HG02588 (cell line): ENCODE measurements around the gene TTBK2.
"Not testable (repeated sequence)": the region's sequence is repeated elsewhere in the genome, so short reads cannot be mapped to it uniquely, and the experiment has no call there.

Source experiments
- ATAC-seq: cut with Tn5 transposase; IDR thresholded peaks from one replicate; pipeline ENCODE4 v1.9.1; 2021; ENCODE audit warnings: mild to moderate bottlenecking, moderate library complexity; ENCODE audit not compliant: unreplicated experiment

TTBK2 gene

DNA sequence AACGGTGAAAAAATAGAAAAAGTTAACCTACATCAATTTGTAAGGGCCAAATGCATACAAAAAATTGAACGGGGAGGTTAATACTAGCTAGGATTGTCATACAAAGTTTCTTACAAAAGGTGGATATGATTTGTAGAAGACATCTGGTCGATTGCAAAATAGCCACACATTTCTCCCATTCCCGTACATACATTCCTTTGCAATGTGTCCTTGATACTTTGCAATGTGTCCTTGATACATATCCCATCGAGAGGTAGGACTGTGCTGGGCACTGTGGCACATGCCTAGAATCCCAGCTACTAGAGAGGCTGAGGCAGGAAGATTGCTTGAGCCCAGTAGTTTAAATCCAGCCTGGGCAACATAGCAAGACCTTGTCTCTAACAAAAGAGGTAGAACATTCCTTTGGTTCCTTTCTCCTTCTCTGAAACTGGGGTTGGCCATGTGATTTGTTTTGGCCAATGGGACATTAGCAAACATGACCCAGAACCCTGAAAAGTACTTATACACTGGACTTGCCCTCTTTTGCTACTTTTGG is 9.5 kb downstream of the TTBK2 start:
- ATAC-seq = no peak

DNA sequence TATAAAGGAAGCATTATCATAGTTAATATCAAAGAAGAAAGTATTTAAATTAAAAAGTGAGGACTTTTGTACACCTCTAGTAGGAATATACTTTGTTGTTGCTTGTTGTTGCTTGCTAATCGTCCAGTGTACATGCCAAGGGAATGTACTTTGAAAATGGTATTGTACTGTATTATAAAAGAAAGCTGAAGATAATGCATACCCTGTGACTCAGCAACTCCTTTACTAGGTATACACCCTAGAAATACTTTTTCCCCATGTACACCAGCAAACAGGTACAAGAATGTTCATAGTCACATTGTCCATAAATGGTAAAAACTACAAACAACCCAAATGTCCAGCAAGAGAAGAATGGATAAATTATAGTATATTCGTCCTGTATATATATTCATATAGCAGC is 12.0 kb downstream of the TTBK2 start:
- ATAC-seq = no peak

DNA sequence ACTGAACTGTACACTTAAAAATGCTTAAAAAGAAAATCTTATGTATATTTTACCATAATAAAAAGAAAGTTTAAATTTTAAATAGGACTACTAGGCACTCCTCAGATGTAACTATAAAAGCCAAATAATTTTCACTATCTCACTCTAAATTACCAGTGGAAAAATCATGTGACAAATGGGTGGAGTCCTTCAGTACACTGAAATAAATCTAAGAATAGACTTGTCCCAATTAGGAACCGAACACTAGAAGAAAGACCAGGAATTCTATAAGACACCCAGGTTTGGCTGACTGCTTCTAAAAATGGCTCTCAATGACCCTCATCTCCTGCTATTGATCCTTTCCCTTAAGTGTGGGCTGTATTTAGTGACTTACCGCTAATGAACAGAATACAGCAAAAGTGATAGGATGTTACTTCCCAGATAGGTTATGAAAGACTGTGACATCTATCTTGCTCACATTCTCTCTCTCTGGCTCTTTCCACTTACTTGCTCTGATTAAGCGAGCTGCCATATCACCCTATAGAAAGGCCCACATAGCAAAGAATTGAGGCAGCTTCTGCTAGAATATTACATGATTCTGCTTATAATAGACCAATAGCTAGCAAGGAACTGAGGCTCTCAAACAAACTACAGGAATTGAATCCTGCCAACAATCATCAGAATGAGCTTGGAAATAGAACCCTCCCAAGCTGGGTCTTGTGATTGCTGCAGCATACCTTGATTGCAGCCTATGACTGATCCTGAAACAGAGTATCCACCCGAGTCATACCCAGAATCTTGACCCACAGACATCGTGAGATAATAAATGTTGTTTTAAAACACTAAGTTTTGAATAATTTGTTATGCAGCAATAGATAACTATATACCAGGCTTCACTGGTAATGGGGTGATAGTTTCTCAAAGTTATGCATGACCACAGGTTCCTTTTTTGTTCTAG is 16.9 kb downstream of the TTBK2 start:
- no peak for ATAC-seq

DNA sequence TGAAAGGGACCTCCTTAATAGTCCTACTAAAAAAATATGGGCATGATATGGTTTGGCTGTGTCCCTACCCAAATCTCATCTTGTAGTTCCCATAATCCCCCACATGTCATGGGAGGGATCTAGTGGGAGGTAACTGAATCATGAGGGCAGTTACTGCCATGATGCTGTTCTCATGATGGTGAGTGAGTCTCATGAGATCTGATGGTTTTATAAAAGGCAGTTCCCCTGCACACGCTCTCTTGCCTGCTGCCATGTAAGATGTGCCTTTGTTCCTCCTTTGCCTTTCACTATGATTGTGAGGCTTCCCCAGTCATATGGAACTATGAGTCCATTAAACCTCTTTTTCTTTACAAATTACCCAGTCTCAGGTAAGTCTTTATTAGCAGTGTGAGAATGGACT is 26.7 kb downstream of the TTBK2 start:
- not testable (repeated sequence) for ATAC-seq

DNA sequence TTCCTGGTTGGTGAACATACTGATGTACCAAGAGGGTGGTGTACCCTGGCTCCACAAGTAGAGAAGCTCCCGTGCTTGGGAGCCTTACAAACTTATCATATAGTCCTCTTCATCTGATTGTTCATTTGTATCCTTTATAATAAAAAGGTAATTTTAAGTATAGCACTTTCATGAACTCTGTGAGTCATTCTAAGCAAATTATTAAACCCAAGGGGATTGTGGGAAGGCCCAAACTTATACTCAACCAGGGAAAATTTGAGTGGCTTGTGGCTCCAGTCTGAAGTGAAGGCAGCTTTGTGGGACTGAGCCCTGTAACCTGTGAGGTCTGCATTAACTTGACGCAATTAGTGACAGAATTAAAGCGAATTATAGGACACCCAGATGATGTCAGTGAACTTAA is 29.0 kb downstream of the TTBK2 start:
- ATAC-seq = no peak

DNA sequence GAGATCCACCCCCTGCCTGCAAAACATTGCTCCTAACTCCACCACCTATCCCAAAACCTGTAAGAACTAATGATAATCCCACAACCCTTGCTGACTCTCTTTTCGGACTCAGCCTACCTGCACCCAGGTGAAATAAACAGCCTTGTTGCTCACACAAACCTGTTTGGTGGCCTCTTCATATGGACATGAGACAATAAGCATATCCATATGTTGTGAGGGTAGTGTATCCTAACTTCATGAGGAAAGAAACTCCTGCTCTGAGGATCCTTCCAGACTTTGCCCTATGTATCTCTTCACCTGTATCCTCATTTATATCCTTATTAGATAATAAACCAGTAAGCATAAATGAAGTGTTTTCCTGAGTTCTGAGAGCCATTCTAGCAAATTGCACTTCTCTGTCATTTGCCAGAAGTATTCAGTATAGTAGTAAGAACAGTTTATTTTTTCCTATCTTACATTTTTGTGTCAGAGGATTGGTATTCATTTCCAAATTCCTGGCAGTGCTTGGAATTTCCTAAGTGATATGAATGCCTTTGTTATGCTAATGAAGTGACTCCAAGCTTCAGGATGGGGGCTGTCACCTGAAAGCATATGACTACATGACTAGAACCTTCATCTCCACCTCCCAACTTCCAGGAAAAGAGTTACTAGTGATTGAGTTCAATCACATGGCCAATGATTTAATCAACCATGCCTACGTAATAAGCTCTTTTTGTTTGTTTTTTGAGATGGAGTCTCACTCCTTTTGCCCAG is 30.2 kb downstream of the TTBK2 start:
- no peak for ATAC-seq

DNA sequence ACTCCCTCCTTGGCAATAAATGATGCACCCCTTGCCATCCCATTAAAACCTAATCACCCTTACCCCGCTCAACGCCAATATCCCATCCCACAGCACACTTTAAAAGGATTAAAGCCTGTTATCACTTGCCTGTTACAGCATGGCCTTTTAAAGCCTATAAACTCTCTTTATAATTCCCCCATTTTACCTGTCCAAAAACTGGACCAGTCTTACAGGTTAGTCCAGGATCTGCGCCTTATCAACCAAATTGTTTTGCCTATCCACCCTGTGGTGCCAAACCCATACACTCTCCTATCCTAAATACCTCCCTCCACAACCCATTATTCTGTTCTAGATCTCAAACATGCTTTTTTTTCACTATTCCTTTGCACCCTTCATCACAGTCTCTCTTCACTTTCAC is 33.2 kb downstream of the TTBK2 start:
- ATAC-seq = not testable (repeated sequence)

DNA sequence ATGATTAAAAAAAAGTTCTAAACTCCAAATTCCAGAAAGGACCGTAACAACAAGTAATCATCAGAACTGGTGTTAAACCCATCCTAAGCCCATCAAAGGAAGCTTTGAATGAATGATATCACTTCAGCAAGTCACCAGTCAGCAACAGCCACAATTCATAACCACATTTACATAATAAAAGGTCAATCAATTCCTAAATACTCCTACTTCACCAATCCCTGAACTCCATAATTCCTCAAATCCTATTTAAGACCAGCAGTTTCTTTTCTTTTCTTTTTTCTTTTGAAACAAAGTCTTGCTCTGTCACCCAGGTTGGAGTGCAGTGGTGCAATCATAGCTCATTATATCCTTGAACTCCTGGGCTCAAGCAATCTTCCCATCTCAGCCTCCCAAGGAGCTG is 40.5 kb downstream of the TTBK2 start:
- no peak for ATAC-seq

DNA sequence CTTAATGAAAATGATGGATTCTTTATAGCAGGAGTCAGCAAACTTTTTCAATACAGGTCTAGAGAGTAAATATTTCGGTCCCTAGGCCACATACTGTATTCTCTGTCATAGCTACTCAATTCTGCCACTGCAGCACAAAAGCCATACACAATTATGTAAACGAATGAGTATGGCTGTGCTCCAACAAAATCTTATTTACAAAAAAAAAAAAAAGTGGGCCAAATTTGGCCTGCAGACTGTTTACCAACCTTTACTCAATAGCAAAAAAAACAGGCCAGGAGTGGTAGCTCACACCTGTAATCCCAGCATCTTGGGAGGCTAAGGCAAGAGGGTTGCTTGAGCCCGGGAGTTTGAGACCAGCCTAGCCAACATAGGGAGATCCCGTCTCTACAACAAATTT is 41.1 kb downstream of the TTBK2 start:
- no peak for ATAC-seq

DNA sequence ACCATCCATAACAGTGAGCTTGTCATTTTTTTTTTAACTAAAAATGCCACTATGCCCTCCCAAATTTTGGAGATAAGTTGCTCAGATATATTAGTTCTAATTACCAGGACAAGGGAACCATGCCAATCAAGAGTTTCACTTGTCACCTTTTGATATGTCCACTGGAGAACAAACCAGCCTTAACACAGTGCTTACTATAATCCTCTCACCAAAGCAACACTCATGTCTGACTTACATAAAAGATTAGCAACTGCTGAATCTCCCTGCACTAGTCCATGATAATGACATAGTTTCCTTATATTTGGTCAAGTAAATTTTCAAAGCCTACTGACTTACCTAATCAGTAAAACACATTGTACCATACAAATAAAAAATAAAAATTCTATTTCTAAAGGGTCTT is 44.4 kb downstream of the TTBK2 start:
- no peak for ATAC-seq

DNA sequence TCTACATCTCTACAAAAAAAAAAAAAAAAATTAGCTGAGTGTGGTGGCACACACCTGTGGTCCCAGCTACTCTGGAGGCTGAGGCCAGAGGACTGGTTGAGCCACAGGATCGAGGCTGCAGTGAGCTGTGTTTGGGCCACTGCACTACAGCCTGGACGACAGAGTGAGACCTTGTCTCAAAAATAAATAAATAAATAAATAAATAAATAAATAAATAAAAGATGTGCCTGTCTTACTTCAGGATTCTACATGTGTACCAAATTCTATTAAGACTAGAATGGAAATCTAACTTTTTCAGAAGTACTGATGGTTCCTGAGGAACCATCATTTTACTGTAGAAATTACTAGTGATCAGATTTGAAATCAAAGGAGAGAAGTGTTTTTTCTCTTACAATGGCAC is 51.9 kb downstream of the TTBK2 start:
- ATAC-seq = no peak

DNA sequence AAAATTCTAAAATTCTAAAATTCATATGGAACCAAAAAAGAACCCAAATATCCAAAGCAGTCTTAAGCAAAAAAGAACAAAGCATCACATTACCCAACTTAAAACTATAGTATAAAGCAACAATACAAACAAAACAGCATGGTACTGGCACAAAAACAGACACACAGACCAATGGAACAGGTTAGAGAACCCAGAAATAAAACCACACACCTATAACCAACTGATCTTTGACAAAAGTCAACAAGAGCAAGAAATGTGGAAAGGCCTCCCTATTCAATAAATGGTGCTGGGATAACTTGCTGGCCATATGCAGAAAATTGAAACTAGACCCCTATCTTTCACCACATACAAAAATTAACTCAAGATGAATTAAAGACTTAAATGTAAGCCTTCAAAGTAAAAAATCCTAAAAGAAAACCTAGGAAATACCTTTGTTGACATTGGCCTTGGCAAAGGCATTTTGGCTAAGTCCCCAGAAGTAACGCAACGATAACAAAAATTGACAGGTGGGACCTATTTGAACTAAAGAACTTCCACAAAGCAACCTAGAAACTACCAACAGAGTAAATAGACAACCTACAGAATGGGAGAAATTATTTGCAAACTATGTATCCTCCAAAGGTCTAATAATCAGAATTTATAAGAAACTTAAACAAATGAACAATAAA is 56.9 kb downstream of the TTBK2 start:
- no peak for ATAC-seq

DNA sequence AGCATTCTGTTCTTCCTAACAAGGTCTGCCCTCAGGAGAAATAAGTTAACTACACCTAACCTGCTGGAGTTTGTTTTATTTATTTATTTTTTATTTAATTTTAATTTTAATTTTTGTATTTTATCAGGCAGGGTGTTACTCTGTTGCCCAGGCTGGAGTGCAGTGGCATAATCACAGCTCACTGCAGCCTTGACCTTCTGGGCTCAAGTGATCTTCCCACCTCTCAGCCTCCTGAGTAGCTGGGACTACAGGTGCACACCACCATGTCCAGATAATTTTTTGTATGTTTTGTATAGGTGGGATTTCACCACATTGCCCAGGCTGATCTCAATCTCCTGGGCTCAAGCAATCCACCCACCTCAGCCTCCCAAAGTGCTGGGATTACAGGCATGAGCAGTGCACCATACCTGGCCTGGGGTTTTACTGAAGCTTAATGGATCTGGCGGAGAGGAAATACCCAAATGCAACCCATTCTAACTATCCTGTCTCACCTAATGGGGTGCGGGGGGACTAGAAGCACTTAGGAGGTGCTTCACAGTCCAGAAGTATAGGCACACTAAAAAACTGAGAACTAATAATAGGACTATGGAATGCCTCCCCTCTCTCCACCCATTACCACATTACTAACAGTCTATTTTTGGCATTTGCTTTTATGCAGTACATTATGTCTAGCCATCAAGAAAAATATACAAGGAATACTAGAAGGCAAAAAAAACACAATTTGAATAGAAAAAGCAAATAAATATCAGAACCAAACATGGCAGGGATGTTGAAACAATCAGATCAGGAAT is 61.4 kb downstream of the TTBK2 start:
- no peak for ATAC-seq

DNA sequence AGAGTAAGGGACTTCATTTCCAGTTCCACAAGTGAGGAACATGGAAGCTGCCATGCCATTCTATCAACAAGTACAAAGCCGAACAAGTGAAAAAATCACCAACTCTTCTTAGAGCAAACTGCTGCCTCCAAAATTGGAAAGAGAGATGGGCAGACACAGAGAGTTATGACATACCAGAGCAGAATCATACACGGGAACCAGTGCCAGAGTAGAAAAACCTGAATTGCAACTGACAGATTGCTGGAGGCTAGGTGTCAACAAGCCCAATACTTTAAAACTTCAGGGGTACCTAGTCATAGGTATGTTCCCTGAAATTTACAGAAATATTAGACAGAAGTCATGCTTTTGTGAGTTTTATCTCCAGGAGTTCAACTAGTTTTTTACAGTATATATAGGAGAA is 62.0 kb downstream of the TTBK2 start:
- no peak for ATAC-seq

DNA sequence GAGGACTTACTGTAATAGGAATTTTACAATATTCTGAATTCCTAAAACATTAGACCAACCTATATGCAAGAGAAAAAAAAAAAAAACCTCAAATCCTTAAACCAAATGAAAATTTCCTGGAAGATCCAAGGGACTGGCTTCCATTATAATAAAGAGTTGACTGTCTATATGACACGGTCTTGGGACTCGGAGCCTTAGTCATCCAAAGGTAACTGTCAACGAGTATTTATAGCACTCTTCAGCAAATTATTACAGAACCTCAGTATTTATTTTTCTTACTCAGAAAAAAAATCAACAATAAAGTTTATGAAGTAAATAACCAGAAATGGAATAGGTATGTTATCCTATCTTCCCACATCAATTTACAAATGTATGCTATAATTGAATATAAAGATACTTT is 66.0 kb downstream of the TTBK2 start:
- no peak for ATAC-seq

DNA sequence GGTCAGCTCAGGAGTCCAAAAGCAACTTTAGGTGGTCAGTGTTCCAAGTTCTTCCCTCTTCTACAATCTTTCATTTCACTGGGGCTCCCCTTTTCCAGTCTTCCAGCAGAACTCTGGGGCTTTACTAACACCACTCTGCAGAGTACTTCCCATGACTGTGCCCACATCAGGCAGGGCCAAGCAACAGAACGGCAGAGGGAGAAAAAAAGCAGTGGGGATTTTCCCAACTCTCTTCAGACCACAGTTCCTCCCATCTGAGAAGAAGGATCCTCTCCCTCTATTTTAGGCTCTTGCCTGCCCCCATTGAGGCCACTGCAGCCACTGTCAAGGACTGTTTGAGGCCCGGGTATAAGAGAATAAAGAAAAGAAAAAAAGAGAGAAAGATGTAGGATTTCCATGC is 70.7 kb downstream of the TTBK2 start:
- no peak for ATAC-seq

DNA sequence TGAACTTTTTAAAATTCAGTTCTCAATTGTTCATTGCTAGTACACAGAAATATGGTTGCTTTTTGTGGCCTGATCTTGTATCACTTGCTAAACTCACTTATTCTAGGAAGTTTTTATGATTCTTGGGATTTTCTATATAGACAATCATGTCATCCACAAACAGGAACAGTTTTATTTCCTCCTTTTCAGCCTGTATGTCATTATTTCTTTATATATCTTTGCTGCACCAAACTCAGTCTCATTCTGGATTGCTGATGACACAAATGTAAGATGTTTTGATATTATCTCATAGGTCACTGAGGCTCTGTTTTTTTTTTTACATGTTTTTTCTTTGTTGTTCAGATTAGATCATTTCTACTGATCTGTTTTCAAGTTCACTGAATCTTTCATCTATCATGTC is 71.7 kb downstream of the TTBK2 start:
- no peak for ATAC-seq

DNA sequence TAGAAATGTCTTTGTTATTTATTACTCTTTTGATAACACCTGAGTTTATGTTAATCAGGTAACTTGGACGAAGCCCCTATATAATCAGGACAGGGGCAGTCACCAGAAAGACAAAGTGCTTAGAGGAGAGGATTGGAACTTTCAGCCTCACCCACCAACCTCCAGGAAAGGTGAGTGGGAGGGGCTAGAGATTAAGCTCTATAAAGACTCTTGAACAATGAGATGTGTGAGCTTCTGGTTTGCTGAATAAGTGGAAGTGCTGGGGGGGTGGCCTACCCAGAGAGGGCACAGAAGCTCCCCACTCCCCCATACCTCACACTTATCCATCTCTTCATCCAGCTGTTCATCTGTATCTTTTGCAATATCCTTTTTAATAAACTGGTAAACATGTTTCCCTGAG is 73.9 kb downstream of the TTBK2 start:
- no peak for ATAC-seq

DNA sequence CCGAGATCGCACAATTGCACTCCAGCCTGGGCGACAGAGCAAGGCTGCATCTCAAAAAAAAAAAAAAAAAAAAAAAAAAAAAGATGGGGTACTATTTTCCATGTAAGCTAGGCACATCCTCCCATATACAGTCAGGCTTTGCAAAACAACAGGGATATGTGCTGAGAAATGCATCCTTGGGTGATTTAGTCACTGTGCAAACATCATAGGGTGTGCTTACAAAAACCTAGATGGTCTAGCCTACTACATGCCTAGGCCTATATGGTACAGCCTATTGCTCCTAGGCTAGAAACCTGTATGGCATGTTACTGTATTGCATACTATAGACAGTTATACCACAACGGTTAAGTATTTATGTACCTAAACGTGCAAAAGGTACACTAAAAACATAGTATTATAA is 75.0 kb downstream of the TTBK2 start:
- ATAC-seq = no peak

DNA sequence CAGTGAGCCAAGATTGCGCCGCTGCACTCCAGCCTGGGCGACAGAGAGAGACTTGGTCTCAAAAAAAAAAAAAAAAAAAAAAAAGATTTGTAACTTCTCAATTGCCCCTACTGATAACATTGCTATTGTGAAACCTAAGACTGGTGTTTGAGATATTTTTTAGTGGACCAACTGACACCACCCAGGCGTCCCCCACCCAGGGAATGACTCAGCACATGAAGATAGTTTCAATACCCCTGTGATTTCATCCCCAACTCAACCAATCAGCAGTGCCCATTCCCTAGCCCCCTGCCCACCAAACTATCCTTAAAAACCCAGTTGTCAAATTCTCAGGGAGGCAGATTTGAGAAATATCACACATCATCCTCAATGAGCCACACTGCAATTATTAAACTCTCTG is 76.9 kb downstream of the TTBK2 start:
- no peak for ATAC-seq

DNA sequence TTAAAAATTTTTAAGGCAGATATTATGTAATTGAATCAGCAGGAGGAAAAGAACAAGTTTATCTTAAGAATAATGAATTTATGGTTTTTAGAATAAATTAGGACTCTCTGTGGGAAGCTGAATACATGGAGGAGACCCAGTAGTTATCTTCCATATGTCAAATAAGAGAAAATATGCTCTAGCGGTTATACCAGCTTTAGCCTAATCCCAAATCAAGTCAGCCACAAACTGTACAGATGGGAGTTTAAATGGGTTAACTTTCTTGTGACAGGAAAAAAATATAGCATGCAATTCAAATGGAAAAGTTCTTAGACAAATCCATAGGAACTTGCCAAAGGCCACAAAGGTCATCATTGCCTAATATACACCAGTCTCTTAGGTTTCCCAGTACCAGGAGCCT is 84.3 kb downstream of the TTBK2 start:
- ATAC-seq = no peak
